Upper lobe of right lung (tissue), 1 donor: ENCODE data around the gene POFUT2. TPM values are rescaled to one million over a fixed set of nuclear protein-coding genes. Genes with fewer than 3 reads are reported as not detected.

Experiments used
- ATAC-seq: fragments of 200-7000 bp; cut with Tn5 transposase; one replicate; pipeline ENCODE4 v1.9.1; 2020; ENCODE audit warnings: mild to moderate bottlenecking, moderate library complexity
- DNase-seq: peaks from one replicate; pipeline ENCODE4 v3.0.0-alpha.2; 2020
- H3K27ac ChIP-seq: fragments of 200-600 bp; one replicate; pipeline ENCODE4 v1.8.0; 2022
- H3K27me3 ChIP-seq: fragments of 200-600 bp; one replicate; pipeline ENCODE4 v1.8.0; 2022; ENCODE audit warnings: mild to moderate bottlenecking
- H3K36me3 ChIP-seq: fragments of 200-600 bp; one replicate; pipeline ENCODE4 v1.8.0; 2022
- H3K4me1 ChIP-seq: fragments of 200-600 bp; one replicate; pipeline ENCODE4 v1.8.0; 2022
- H3K4me3 ChIP-seq: fragments of 200-600 bp; one replicate; pipeline ENCODE4 v1.8.0; 2022; ENCODE audit warnings: mild to moderate bottlenecking
- H3K9me3 ChIP-seq: fragments of 200-600 bp; one replicate; pipeline ENCODE4 v1.8.0; 2022
- CTCF ChIP-seq: fragments of 200-600 bp; IDR thresholded peaks from one replicate; pipeline ENCODE4 v1.8.0; 2022; ENCODE audit warnings: antibody characterized with exemption
- intact Hi-C: fragments of 100-400 bp; cut with DNase I; formaldehyde crosslinking; loops from one replicate; pipeline ENCODE4 v1.11.0; 2022
- total RNA-seq: library from RNA; stranded (reverse); fragmentation: NEBNext Ultra II Directional; extraction: Animal tissue kit (Norgen Biotek cat#: 25700); gene quantifications from one replicate; pipeline ENCODE4 v1.2.1, GENCODE V29; 2021
- donor health status: DM: no; HTN: yes; CAD: no; lungs with severe emphysema.

Gene POFUT2
- total RNA-seq, 1 donor from 2014 or later: 29.0 TPM

DNA sequence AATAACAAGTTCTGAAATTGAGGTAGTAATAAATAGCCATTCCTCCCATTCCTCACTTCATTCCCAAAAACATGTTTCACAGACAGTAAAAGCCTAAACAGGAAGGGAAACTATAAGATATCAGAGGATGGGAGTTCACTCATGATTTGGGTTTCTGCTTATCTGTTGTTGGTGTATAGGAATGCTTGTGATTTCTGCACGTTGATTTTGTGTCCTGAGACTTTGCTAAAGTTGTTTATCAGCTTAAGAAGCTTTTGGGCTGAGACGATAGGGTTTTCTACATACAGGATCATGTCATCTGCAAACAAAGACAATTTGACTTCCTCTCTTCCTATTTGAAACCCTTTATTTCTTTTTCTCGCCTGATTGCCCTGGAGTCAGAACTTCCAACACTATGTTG lies 26.0 kb upstream of the POFUT2 start:
- intact Hi-C loops: no loop called here
- no peak for TF ChIP-seq CTCF
- Histone ChIP-seq H3K27me3 (no peaks in the 10 kb centered on the region), H3K4me3 (no peak overlapping the region), H3K27ac (no peak overlapping the region), H3K4me1 (peaks cover 25% of the 10 kb centered on the region), H3K9me3 (no peaks in the 10 kb centered on the region), H3K36me3 (no peaks in the 10 kb centered on the region)
- DNase-seq (no peak), ATAC-seq (no peak)

DNA sequence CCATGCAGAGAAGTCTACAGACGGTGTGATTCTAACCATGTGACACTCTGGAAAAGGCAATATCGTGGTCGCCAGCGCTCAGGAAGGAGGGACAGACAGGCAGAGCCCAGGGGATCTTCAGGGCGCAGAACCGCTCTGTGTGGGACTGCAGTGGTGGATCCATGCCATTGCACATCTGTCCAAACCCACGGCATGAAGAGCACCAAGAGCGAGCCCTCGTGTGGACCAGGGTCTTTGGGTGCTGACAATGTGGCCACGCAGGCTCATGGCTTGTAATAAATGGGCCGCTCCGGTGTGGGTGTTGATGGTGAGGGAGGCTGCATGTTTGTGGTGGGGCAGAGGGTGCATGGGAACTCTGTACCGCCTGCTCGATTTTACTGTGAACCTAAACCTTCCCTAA lies 25.3 kb upstream of the POFUT2 start:
- peaks cover 28% of the 10 kb centered on the region for H3K4me1 ChIP-seq
- DNase-seq: peak; percentile 42
- no peaks in the 10 kb centered on the region for H3K36me3 ChIP-seq
- no peak overlapping the region for H3K4me3 ChIP-seq
- no peak for TF ChIP-seq CTCF
- no peaks in the 10 kb centered on the region for H3K9me3 ChIP-seq
- no peak for ATAC-seq
- no peak overlapping the region for H3K27ac ChIP-seq
- H3K27me3 ChIP-seq: no peaks in the 10 kb centered on the region
- intact Hi-C loops: no loop called here

- no peak for TF ChIP-seq CTCF
- Histone ChIP-seq H3K27ac (no peak overlapping the region), H3K27me3 (no peaks in the 10 kb centered on the region), H3K4me3 (no peak overlapping the region), H3K4me1 (peaks cover 34% of the 10 kb centered on the region), H3K36me3 (no peaks in the 10 kb centered on the region), H3K9me3 (no peaks in the 10 kb centered on the region)
- ATAC-seq (no peak), DNase-seq (no peak)
- intact Hi-C loops: no loop called here
Measured at GRCh38 chr21:45312296-45312695, 24.6 kb upstream of the POFUT2 start.

DNA sequence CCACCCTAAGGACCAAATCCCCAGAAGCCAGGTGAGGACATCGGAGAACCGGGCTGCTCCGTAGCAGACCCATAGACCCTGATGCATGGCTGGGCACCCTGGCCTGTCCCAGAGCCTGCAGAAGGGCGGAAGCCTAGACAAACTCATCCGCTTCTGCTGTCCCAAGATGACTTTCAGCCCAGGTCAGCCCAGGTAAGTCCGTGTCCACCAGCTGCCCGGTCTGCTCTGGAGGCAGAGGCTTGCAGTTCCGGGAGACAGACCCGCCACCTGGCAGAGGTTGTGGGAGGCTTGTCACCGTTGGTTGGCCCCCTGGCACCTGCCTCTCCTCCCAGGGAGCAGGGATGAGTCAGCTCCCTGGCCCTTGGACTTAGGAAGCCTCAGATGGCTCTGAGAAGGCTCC lies 22.8 kb upstream of the POFUT2 start:
- no peak for TF ChIP-seq CTCF
- H3K9me3 ChIP-seq: no peaks in the 10 kb centered on the region
- DNase-seq (peak; percentile 60), ATAC-seq (no peak)
- no peak overlapping the region for H3K4me3 ChIP-seq
- no peaks in the 10 kb centered on the region for H3K27me3 ChIP-seq
- no peaks in the 10 kb centered on the region for H3K36me3 ChIP-seq
- intact Hi-C loops: no loop called here
- H3K4me1 ChIP-seq: peaks cover 41% of the 10 kb centered on the region
- peak overlapping the region; percentile 84 for H3K27ac ChIP-seq

- intact Hi-C loops: no loop called here
- no peak overlapping the region for H3K4me3 ChIP-seq
- H3K27ac ChIP-seq: peak overlapping the region; percentile 84
- H3K4me1 ChIP-seq: peaks cover 41% of the 10 kb centered on the region
- ATAC-seq (no peak), DNase-seq (no peak)
- no peaks in the 10 kb centered on the region for H3K36me3 ChIP-seq
- no peak for TF ChIP-seq CTCF
- no peaks in the 10 kb centered on the region for H3K9me3 ChIP-seq
- no peaks in the 10 kb centered on the region for H3K27me3 ChIP-seq
Measured at GRCh38 chr21:45309987-45310381, 22.3 kb upstream of the POFUT2 start.
